Liver (tissue), 3 donors: ENCODE results near the gene TUBB6.
A peak's percentile ranks its signal among the peaks of the same experiment; 100 is the strongest.

Experiments used
- EGR1 ChIP-seq, 2 donors: IDR thresholded peaks; 2 replicates each; pipeline ENCODE4 v1.6.1; 2016 to 2018; ENCODE audit warnings: antibody characterized with exemption in 2 of 2, low read depth in 2 of 2
- NR2F2 ChIP-seq: IDR thresholded peaks from 2 replicates; pipeline ENCODE4 v1.6.1; 2016; ENCODE audit warnings: antibody characterized with exemption
- RAD21 ChIP-seq, 2 donors: IDR thresholded peaks; 2 replicates each; pipeline ENCODE4 v1.6.1; 2016; ENCODE audit warnings: antibody characterized with exemption in 2 of 2, mild to moderate bottlenecking in 2 of 2
- RXRA ChIP-seq, 2 donors: IDR thresholded peaks; 2 replicates each; pipeline ENCODE4 v1.6.1; 2017 to 2018; ENCODE audit warnings: antibody characterized with exemption in 2 of 2, mild to moderate bottlenecking in 1 of 2
- TAF1 ChIP-seq: conservative IDR thresholded peaks from 2 replicates; pipeline ENCODE4 v1.6.1; 2016; ENCODE audit warnings: antibody characterized with exemption, mild to moderate bottlenecking
- TF ChIP-seq, protein P1 (sequence below): fragments of 150-350 bp; IDR thresholded peaks from 2 replicates; pipeline ENCODE4 v1.5.1; 2017; ENCODE audit warnings: improper control_type of control experiment, low read depth, low read length; ENCODE audit not compliant: missing input control
- donor health status: healthy.
- donor health status: healthy.

DNA sequence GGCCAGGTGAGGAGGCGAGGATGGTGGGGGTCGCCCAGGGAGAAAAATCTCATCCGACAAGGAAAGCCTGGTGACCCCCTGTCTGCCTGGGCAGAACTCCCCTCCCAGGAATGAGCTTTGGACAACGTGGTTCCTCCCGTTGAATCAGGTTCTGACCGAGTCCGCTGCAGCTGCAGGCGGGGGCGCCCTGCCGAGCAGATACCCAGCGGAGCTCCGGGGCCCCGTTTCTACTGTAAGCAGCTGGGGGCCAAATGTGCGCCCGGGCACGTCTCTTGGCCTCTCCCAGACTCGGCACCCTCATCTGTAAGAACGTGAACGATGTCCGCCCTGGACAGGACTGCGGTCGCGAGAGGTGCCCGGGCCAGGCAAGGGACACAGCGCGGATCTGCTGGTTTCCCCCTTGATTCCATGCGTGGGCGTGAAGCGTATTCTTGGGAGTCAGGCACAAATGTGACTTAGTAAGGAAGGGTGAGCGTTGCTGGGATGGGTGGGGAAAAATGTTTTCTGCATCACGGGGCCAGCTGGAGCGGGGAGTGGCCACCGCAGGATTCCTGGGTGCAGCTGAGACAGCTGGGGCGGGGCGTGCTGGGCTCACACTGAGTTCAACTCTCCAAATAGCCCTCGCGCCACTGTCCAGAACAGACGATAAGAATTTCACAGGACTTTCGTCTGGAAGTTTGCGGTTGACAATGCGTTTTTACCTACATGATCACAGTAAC is 20.2 kb upstream of the TUBB6 start:
- TF ChIP-seq, protein P1, sequence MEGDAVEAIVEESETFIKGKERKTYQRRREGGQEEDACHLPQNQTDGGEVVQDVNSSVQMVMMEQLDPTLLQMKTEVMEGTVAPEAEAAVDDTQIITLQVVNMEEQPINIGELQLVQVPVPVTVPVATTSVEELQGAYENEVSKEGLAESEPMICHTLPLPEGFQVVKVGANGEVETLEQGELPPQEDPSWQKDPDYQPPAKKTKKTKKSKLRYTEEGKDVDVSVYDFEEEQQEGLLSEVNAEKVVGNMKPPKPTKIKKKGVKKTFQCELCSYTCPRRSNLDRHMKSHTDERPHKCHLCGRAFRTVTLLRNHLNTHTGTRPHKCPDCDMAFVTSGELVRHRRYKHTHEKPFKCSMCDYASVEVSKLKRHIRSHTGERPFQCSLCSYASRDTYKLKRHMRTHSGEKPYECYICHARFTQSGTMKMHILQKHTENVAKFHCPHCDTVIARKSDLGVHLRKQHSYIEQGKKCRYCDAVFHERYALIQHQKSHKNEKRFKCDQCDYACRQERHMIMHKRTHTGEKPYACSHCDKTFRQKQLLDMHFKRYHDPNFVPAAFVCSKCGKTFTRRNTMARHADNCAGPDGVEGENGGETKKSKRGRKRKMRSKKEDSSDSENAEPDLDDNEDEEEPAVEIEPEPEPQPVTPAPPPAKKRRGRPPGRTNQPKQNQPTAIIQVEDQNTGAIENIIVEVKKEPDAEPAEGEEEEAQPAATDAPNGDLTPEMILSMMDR: no peak
- TF ChIP-seq RAD21 (IDR thresholded peaks at IDR 0.05): no peak
- TF ChIP-seq TAF1: no peak
- TF ChIP-seq EGR1 (IDR thresholded peaks at IDR 0.05; ENCODE audit: low read depth in 2 of 2): no peak
- TF ChIP-seq NR2F2: no peak
- TF ChIP-seq RXRA (IDR thresholded peaks at IDR 0.05): peak in 1 of 2 donors; percentile 27
